Retinal pigment epithelial cell (primary cell): ENCODE results near the gene SH2D3A.

ENCODE experiments used
- DNase-seq: peaks from one replicate; pipeline ENCODE4 v3.0.0-alpha.2; 2010; ENCODE audit warnings: low read depth
- H3K4me3 ChIP-seq: 2 replicates; pipeline ENCODE4 v1.5.1; 2011; ENCODE audit warnings: mild to moderate bottlenecking, low read length, control low read depth, moderate library complexity
- CTCF ChIP-seq: conservative IDR thresholded peaks from 2 replicates; pipeline ENCODE4 v1.5.1; 2011; ENCODE audit warnings: low read depth, low read length, control low read depth, inconsistent platforms

The SH2D3A gene

GRCh38 chr19:6797646-6798045, 30.4 kb upstream of the SH2D3A start:
- no peak for TF ChIP-seq CTCF
- no peak for DNase-seq
- no peak overlapping the region for H3K4me3 ChIP-seq

GRCh38 chr19:6796278-6796677, 29.0 kb upstream of the SH2D3A start:
- TF ChIP-seq CTCF, result no peak
- DNase-seq, result no peak

GRCh38 chr19:6794686-6795431, 27.6 kb upstream of the SH2D3A start:
- H3K4me3 ChIP-seq, result no peak overlapping the region
- no peak for DNase-seq
- TF ChIP-seq CTCF, result no peak

More at GRCh38 chr19:6796278-6796677, 29.0 kb upstream of the SH2D3A start:
- H3K4me3 ChIP-seq, result no peak overlapping the region

GRCh38 chr19:6793973-6794372, 26.7 kb upstream of the SH2D3A start:
- TF ChIP-seq CTCF, result no peak
- DNase-seq, result no peak
- no peak overlapping the region for H3K4me3 ChIP-seq

GRCh38 chr19:6793411-6793810, 26.2 kb upstream of the SH2D3A start:
- no peak for DNase-seq
- H3K4me3 ChIP-seq, result no peak overlapping the region
- no peak for TF ChIP-seq CTCF

GRCh38 chr19:6791237-6791636, 24.0 kb upstream of the SH2D3A start:
- TF ChIP-seq CTCF, result no peak
- H3K4me3 ChIP-seq, result no peak overlapping the region
- DNase-seq, result no peak
